Astrocyte of the cerebellum (primary cell): ENCODE measurements around the gene NPY.
"Not testable (repeated sequence)": the region's sequence is repeated elsewhere in the genome, so short reads cannot be mapped to it uniquely, and the experiment has no call there.

ENCODE experiments used
- DNase-seq: peaks from one replicate; pipeline ENCODE4 v3.0.0-alpha.2; 2011; ENCODE audit warnings: low read depth
- H3K4me3 ChIP-seq: 2 replicates; pipeline ENCODE4 v1.5.1; 2011; ENCODE audit warnings: mild to moderate bottlenecking, low read depth, low read length, moderate library complexity
- CTCF ChIP-seq: IDR thresholded peaks from 2 replicates; pipeline ENCODE4 v1.5.1; 2012; ENCODE audit warnings: low read length, low read depth, moderate library complexity, mild to moderate bottlenecking; ENCODE audit errors: missing control alignments
- in situ Hi-C: cut with HindIII; loops from 2 replicates; pipeline ENCODE4 v1.10.0; 2017; ENCODE audit warnings: low sequenced_read_pairs

Gene NPY

GRCh38 chr7:24251568-24251967 is 32.4 kb upstream of the NPY start:
- TF ChIP-seq CTCF: no peak
- in situ Hi-C loops: no loop called here

GRCh38 chr7:24255139-24255538 is 28.9 kb upstream of the NPY start:
- H3K4me3 ChIP-seq: no peak overlapping the region
- no peak for TF ChIP-seq CTCF
- DNase-seq: no peak
- in situ Hi-C loops: no loop called here

More at GRCh38 chr7:24251568-24251967, 32.4 kb upstream of the NPY start:
- H3K4me3 ChIP-seq: no peak overlapping the region
- no peak for DNase-seq

- H3K4me3 ChIP-seq, DNase-seq, in situ Hi-C loops: not testable (repeated sequence)
Observed at GRCh38 chr7:24258324-24258723, 25.7 kb upstream of the NPY start.

- no peak for TF ChIP-seq CTCF
- no peak for DNase-seq
- in situ Hi-C loops: no loop called here
- H3K4me3 ChIP-seq: no peak overlapping the region
Observed at GRCh38 chr7:24271938-24272337, 12.1 kb upstream of the NPY start.

- no peak overlapping the region for H3K4me3 ChIP-seq
- DNase-seq: no peak
- in situ Hi-C loops: no loop called here
- TF ChIP-seq CTCF: no peak
Observed at GRCh38 chr7:24279512-24279911, 4.5 kb upstream of the NPY start.

GRCh38 chr7:24283554-24283896 is 465 bp upstream of the NPY start:
- in situ Hi-C loops: no loop called here
- no peak for DNase-seq
- no peak overlapping the region for H3K4me3 ChIP-seq
- TF ChIP-seq CTCF: no peak

- TF ChIP-seq CTCF: peak; percentile 6
- in situ Hi-C loops: no loop called here
- H3K4me3 ChIP-seq: no peak overlapping the region
- DNase-seq: no peak
Observed at GRCh38 chr7:24284699-24285506, 913 bp downstream of the NPY start.
